Stomach (tissue), 4 donors: ENCODE data around the gene TNKS2.

Experiments used
- POLR2A ChIP-seq, 4 donors: fragments of 450-650 bp; IDR thresholded peaks; one replicate each; pipeline ENCODE4 v1.6.1; 2016; ENCODE audit warnings: antibody characterized with exemption in 4 of 4, control low read depth in 2 of 4, mild to moderate bottlenecking in 1 of 4, moderate library complexity in 1 of 4
- POLR2AphosphoS5 ChIP-seq, 3 donors: sonication (generic); formaldehyde crosslinking; IDR thresholded peaks; one replicate each; pipeline ENCODE4 v1.6.1; 2016; ENCODE audit warnings: antibody characterized with exemption in 3 of 3
- TF ChIP-seq, protein P1 (sequence below), 7 experiments: fragments of 450-650 bp in 4 of 7; fragments of 200-600 bp in 3 of 7; sonication (generic) in 3 of 7; IDR thresholded peaks; one replicate each; pipeline ENCODE4 v1.5.1; 2016 to 2019; ENCODE audit warnings: antibody characterized with exemption in 7 of 7, control low read depth in 2 of 7, mild to moderate bottlenecking in 1 of 7

DNA sequence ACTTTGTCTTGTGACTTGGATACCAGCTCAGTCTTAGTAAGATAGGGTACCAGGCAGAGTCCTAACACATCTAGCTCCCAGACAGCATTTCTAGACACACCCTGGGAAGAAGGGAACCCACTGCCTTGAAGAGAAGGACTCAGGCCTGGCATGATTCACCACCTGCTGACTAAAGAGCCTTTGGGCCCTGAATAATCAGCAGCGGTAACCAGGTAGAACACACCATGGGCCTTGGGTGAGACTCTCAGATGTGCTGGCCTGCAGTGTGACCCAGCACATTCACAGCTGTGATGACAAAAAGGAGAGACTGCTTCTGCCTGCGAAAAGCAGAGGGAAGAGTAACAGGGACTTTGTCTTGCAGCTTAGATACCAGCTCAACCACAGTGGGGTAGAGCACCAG is 10.4 kb upstream of the TNKS2 start:
- TF ChIP-seq, protein P1, sequence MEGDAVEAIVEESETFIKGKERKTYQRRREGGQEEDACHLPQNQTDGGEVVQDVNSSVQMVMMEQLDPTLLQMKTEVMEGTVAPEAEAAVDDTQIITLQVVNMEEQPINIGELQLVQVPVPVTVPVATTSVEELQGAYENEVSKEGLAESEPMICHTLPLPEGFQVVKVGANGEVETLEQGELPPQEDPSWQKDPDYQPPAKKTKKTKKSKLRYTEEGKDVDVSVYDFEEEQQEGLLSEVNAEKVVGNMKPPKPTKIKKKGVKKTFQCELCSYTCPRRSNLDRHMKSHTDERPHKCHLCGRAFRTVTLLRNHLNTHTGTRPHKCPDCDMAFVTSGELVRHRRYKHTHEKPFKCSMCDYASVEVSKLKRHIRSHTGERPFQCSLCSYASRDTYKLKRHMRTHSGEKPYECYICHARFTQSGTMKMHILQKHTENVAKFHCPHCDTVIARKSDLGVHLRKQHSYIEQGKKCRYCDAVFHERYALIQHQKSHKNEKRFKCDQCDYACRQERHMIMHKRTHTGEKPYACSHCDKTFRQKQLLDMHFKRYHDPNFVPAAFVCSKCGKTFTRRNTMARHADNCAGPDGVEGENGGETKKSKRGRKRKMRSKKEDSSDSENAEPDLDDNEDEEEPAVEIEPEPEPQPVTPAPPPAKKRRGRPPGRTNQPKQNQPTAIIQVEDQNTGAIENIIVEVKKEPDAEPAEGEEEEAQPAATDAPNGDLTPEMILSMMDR (IDR thresholded peaks at IDR 0.05): no peak
- TF ChIP-seq POLR2A (IDR thresholded peaks at IDR 0.05): no peak
- TF ChIP-seq POLR2AphosphoS5 (IDR thresholded peaks at IDR 0.05): no peak
